ENCODE measurements around the gene TSPAN9. TPM values are rescaled to one million over a fixed set of nuclear protein-coding genes. Genes with fewer than 3 reads are reported as not detected.

TSPAN9 gene
- total RNA-seq, 1 donor from 2014 or later: 109 TPM

DNA sequence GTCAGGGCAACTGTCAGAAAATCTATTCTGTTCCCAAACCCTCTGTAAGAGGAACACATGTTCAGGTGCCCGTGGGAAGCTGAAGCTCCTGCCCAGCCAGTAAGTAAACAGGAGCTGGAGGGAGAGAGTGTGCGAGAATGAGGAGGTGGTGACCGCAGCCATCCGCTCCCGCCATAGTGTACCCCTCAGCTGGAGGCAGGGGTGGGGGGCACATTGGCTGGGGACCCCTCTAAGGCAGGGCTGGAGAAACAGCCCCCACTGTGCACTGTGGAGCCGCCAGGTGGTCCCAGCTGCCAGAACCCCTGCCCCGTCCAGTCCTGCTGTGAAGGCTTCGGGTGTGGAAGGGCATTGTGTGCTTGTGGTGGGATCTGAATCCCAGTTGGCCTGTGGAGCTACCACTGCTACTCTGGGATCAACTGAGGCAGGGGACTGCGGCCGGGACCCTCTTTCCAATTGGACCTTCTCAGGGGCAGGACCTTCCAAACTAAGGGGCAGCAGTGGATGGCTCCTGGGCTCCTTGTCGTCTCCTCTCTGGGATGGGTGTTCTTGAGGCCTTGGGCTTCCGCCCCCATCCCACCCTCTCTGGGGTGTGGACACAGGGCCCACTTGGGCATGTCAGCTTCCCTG is 59.6 kb downstream of the TSPAN9 start:
- no peaks in the 10 kb centered on the region for H3K27me3 ChIP-seq
- H3K9me3 ChIP-seq: no peaks in the 10 kb centered on the region
- no peak overlapping the region for H3K4me3 ChIP-seq
- intact Hi-C loops (cut with DNase I): loop anchor here (2.0 to 10.0 kb wide), 2 partner anchors 14 to 668 kb away; no protein-coding TSS in a partner anchor
- DNase-seq (ENCODE audit: low spot score in 2 of 2): no peak
- H3K27ac ChIP-seq: no peak overlapping the region
- TF ChIP-seq, protein P1, sequence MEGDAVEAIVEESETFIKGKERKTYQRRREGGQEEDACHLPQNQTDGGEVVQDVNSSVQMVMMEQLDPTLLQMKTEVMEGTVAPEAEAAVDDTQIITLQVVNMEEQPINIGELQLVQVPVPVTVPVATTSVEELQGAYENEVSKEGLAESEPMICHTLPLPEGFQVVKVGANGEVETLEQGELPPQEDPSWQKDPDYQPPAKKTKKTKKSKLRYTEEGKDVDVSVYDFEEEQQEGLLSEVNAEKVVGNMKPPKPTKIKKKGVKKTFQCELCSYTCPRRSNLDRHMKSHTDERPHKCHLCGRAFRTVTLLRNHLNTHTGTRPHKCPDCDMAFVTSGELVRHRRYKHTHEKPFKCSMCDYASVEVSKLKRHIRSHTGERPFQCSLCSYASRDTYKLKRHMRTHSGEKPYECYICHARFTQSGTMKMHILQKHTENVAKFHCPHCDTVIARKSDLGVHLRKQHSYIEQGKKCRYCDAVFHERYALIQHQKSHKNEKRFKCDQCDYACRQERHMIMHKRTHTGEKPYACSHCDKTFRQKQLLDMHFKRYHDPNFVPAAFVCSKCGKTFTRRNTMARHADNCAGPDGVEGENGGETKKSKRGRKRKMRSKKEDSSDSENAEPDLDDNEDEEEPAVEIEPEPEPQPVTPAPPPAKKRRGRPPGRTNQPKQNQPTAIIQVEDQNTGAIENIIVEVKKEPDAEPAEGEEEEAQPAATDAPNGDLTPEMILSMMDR (IDR thresholded peaks at IDR 0.05): no peak
- H3K36me3 ChIP-seq: no peaks in the 10 kb centered on the region
- peaks cover 0 to 27% of the 10 kb centered on the region in 2 donors for H3K4me1 ChIP-seq

DNA sequence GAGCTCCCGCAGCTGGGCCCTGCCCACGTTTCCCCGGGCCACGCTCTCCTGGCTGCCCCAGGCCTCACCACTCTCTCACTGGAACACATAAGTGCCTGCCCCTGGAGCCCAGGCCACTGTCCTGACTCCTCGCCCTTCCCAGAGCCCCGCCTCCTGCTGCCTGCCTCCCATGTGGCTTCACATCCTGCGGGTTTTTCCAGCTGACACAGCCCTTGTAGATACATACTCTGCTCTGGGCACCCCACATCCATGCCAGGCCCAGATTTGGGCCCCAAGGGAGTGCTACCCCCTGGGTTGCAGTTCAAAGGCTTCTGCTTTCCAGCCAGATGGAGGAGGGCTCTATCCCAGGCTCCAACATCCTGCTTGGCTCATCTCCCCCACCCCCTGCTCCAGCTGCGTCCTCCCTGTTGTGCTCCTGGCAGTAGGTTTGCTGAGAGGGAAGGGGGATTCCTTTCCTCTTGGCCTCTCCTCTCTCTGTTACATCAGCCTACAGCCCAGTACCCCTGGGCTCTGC is 60.1 kb downstream of the TSPAN9 start:
- H3K4me1 ChIP-seq: peaks cover 0 to 24% of the 10 kb centered on the region in 2 donors
- DNase-seq (ENCODE audit: low spot score in 2 of 2): peak in 1 of 2 donors; percentile 24
- H3K9me3 ChIP-seq: no peaks in the 10 kb centered on the region
- intact Hi-C loops (cut with DNase I): loop anchor here (2.0 to 10.0 kb wide), 2 partner anchors 13 to 667 kb away; no protein-coding TSS in a partner anchor
- no peak overlapping the region for H3K27ac ChIP-seq
- no peaks in the 10 kb centered on the region for H3K36me3 ChIP-seq
- no peaks in the 10 kb centered on the region for H3K27me3 ChIP-seq
- no peak overlapping the region for H3K4me3 ChIP-seq
- TF ChIP-seq, protein P1 (IDR thresholded peaks at IDR 0.05): no peak

DNA sequence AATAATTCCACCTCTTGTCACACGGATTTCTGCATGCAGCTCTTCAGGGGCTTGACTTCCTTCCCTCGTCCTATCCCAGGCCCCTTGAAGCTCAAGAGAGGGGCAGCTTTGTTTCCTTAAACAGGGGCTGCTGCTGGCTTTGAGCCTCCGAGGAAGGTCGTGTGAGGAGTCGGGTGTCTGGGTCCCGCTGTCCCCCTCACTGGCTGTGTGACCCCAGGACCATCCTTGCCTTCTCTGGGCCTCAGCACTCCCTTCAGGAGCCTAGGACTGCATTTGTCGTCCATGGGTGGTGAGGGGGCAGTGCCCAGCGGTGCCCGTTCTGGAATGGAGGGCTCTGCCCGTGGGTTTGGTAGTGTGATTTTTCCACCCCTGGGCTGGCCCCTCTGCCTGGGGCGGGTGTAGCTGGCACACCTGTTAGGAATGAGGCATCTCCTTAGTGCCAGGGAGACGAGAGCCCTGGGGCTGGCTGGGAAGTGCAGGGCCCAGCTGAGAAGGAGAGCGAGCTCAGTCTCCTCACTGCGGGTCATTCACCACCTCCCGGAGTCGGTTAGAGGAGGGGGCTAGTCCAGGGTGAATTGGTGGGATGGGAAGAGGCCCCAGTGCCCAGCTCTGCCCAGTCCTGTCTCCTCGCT is 60.8 kb downstream of the TSPAN9 start:
- no peaks in the 10 kb centered on the region for H3K36me3 ChIP-seq
- H3K27ac ChIP-seq: no peak overlapping the region
- TF ChIP-seq, protein P1 (IDR thresholded peaks at IDR 0.05): no peak
- no peak for DNase-seq (ENCODE audit: low spot score in 2 of 2)
- intact Hi-C loops (cut with DNase I): loop anchor here (2.0 to 10.0 kb wide), 2 partner anchors 13 to 667 kb away; no protein-coding TSS in a partner anchor
- peaks cover 0 to 18% of the 10 kb centered on the region in 2 donors for H3K4me1 ChIP-seq
- H3K9me3 ChIP-seq: no peaks in the 10 kb centered on the region
- no peaks in the 10 kb centered on the region for H3K27me3 ChIP-seq
- H3K4me3 ChIP-seq: no peak overlapping the region

DNA sequence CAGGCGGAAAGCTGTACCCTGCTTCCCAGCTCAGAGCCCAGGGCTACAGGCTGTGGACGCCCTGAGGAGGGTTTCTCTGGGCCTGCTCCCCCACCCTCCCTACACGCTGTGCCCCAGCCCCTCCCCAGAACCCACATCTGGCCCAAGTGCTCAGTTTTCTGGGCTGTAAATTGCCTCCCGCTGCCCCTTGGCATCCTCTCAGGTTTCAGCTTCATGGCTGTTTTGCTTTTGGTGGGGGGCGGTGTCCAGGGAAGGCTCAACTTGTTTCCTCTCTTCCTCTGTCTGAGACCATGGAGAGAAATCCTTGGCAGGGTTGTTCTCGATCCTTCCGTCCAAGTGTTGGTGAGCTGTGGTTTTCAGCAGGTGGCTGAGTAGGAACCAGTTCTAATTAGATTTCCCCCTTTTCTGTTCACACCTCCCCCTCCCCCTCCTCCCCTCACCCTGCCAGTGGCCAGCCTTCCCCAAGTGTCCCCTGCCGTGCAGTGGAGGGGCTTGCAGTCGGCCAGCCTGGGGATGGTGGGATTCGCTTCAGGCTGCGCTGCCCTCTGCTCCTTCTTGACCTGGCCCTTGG is 61.8 kb downstream of the TSPAN9 start:
- TF ChIP-seq, protein P1 (IDR thresholded peaks at IDR 0.05): no peak
- Histone ChIP-seq H3K27ac (no peak overlapping the region), H3K4me3 (no peak overlapping the region), H3K9me3 (no peaks in the 10 kb centered on the region), H3K36me3 (no peaks in the 10 kb centered on the region), H3K27me3 (no peaks in the 10 kb centered on the region), H3K4me1 (peaks cover 0 to 9% of the 10 kb centered on the region in 2 donors)
- intact Hi-C loops (cut with DNase I): loop anchor here (10.0 kb wide), 1 partner anchor 666 kb away; no protein-coding TSS in a partner anchor
- no peak for DNase-seq (ENCODE audit: low spot score in 2 of 2)

DNA sequence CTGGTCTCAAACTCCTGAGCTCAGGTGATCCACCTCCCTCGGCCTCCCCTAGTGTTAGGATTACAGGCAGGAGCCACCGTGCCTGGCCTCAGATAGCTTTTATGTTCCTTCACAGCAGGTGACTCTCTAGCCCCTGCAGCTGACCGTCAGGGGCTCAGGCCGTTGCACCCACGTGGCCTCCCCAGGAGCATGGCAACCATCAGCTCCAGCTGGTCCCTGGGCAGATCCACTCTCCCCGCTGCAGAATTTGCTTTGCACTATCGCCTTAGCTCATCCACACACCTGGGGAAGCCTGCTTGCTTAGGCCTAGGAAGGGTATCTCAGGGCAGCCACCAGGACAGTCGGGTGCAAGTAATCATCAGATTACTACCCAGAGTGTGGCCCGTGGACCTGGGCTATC is 62.6 kb downstream of the TSPAN9 start:
- intact Hi-C loops (cut with DNase I): loop anchor here (10.0 kb wide), 1 partner anchor 665 kb away; no protein-coding TSS in a partner anchor
- Histone ChIP-seq H3K27me3 (no peaks in the 10 kb centered on the region), H3K27ac (no peak overlapping the region), H3K4me3 (no peak overlapping the region), H3K36me3 (no peaks in the 10 kb centered on the region), H3K9me3 (no peaks in the 10 kb centered on the region), H3K4me1 (peaks cover 0 to 9% of the 10 kb centered on the region in 2 donors)
- no peak for DNase-seq (ENCODE audit: low spot score in 2 of 2)
- TF ChIP-seq, protein P1 (IDR thresholded peaks at IDR 0.05): no peak

Measured in ascending aorta (tissue), 2 donors.